GM21529 (cell line): ENCODE measurements around the gene GAB2.
"Not testable (repeated sequence)": the region's sequence is repeated elsewhere in the genome, so short reads cannot be mapped to it uniquely, and the experiment has no call there.

Source experiments
- ATAC-seq: cut with Tn5 transposase; IDR thresholded peaks from one replicate; pipeline ENCODE4 v1.9.1; 2021; ENCODE audit not compliant: unreplicated experiment

Gene GAB2

GRCh38 chr11:78257654-78258053 is 160.0 kb downstream of the GAB2 start:
- ATAC-seq = no peak

GRCh38 chr11:78256962-78257361 is 160.7 kb downstream of the GAB2 start:
- ATAC-seq = no peak

- no peak for ATAC-seq
Observed at GRCh38 chr11:78255919-78256318, 161.7 kb downstream of the GAB2 start.

GRCh38 chr11:78254268-78254667 is 163.4 kb downstream of the GAB2 start:
- ATAC-seq = no peak

GRCh38 chr11:78253797-78254196 is 163.8 kb downstream of the GAB2 start:
- ATAC-seq = no peak

GRCh38 chr11:78251083-78251775 is 166.4 kb downstream of the GAB2 start:
- no peak for ATAC-seq

GRCh38 chr11:78250099-78250498 is 167.5 kb downstream of the GAB2 start:
- no peak for ATAC-seq

GRCh38 chr11:78248903-78249302 is 168.7 kb downstream of the GAB2 start:
- ATAC-seq = peak; percentile 51

GRCh38 chr11:78248191-78248590 is 169.4 kb downstream of the GAB2 start:
- ATAC-seq = no peak

GRCh38 chr11:78244546-78245255 is 172.9 kb downstream of the GAB2 start:
- ATAC-seq = no peak

- no peak for ATAC-seq
Observed at GRCh38 chr11:78244080-78244479, 173.5 kb downstream of the GAB2 start.

GRCh38 chr11:78241475-78241874 is 176.1 kb downstream of the GAB2 start:
- ATAC-seq = no peak

- no peak for ATAC-seq
Observed at GRCh38 chr11:78239781-78240180, 177.8 kb downstream of the GAB2 start.

- no peak for ATAC-seq
Observed at GRCh38 chr11:78237293-78238046, 180.2 kb downstream of the GAB2 start.

GRCh38 chr11:78234006-78234405 is 183.6 kb downstream of the GAB2 start:
- ATAC-seq = no peak

- not testable (repeated sequence) for ATAC-seq
Observed at GRCh38 chr11:78233046-78233445, 184.6 kb downstream of the GAB2 start.

GRCh38 chr11:78231962-78232501 is 185.6 kb downstream of the GAB2 start:
- ATAC-seq = no peak

GRCh38 chr11:78230161-78230877 is 187.3 kb downstream of the GAB2 start:
- no peak for ATAC-seq

GRCh38 chr11:78229106-78229505 is 188.5 kb downstream of the GAB2 start:
- ATAC-seq = no peak

GRCh38 chr11:78228467-78228866 is 189.2 kb downstream of the GAB2 start:
- ATAC-seq = no peak

GRCh38 chr11:78227921-78228320 is 189.7 kb downstream of the GAB2 start:
- no peak for ATAC-seq
